Limb (tissue), 2 donors: ENCODE data around the gene PM20D1.
"Not testable (repeated sequence)": the region's sequence is repeated elsewhere in the genome, so short reads cannot be mapped to it uniquely, and the experiment has no call there.

Experiments used
- DNase-seq, 2 donors: peaks; one replicate each; pipeline ENCODE4 v3.0.0-alpha.2; 2016; ENCODE audit errors: extremely low spot score in 2 of 2

Gene PM20D1

GRCh38 chr1:205849619-205850355 lies at the start of gene PM20D1:
TSS of gene PM20D1 (minus strand) at chr1:205850132. CDS start at chr1:205850072, 60 bp downstream.
- peak; percentile 58 to 77 for DNase-seq

- DNase-seq, result no peak
Observed at GRCh38 chr1:205896351-205896750, 46.4 kb upstream of the PM20D1 start.

GRCh38 chr1:205894119-205894518 lies 44.2 kb upstream of the PM20D1 start:
- DNase-seq, result not testable (repeated sequence)

- not testable (repeated sequence) for DNase-seq
Observed at GRCh38 chr1:205892175-205892574, 42.2 kb upstream of the PM20D1 start.

GRCh38 chr1:205891481-205891880 lies 41.5 kb upstream of the PM20D1 start:
- not testable (repeated sequence) for DNase-seq

- DNase-seq, result not testable (repeated sequence)
Observed at GRCh38 chr1:205890631-205891030, 40.7 kb upstream of the PM20D1 start.

- DNase-seq, result not testable (repeated sequence)
Observed at GRCh38 chr1:205889706-205890105, 39.8 kb upstream of the PM20D1 start.

GRCh38 chr1:205889006-205889405 lies 39.1 kb upstream of the PM20D1 start:
- DNase-seq, result not testable (repeated sequence)

- DNase-seq, result no peak
Observed at GRCh38 chr1:205883792-205884191, 33.9 kb upstream of the PM20D1 start.

- DNase-seq, result no peak
Observed at GRCh38 chr1:205880923-205881322, 31.0 kb upstream of the PM20D1 start.

- no peak for DNase-seq
Observed at GRCh38 chr1:205879974-205880373, 30.0 kb upstream of the PM20D1 start.

GRCh38 chr1:205878026-205878425 lies 28.1 kb upstream of the PM20D1 start:
- no peak for DNase-seq

- DNase-seq, result not testable (repeated sequence)
Observed at GRCh38 chr1:205873148-205873547, 23.2 kb upstream of the PM20D1 start.

GRCh38 chr1:205870236-205870635 lies 20.3 kb upstream of the PM20D1 start:
- DNase-seq, result no peak

GRCh38 chr1:205861540-205861939 lies 11.6 kb upstream of the PM20D1 start:
- DNase-seq, result no peak

GRCh38 chr1:205858141-205858961 lies 8.4 kb upstream of the PM20D1 start:
- no peak for DNase-seq

- DNase-seq, result not testable (repeated sequence)
Observed at GRCh38 chr1:205857501-205857900, 7.6 kb upstream of the PM20D1 start.

GRCh38 chr1:205856433-205856832 lies 6.5 kb upstream of the PM20D1 start:
- no peak for DNase-seq

- no peak for DNase-seq
Observed at GRCh38 chr1:205852969-205853368, 3.0 kb upstream of the PM20D1 start.

GRCh38 chr1:205851993-205852392 lies 2.1 kb upstream of the PM20D1 start:
- no peak for DNase-seq

GRCh38 chr1:205843036-205843859 lies 6.7 kb downstream of the PM20D1 start:
- DNase-seq, result no peak

GRCh38 chr1:205842229-205842628 lies 7.7 kb downstream of the PM20D1 start:
- DNase-seq, result no peak
